ENCODE results near the gene ANKS1A. TPM values are rescaled to one million over a fixed set of nuclear protein-coding genes. Genes with fewer than 3 reads are reported as not detected.
"Not testable (repeated sequence)": the region's sequence is repeated elsewhere in the genome, so short reads cannot be mapped to it uniquely, and the experiment has no call there.

The ANKS1A gene
- polyA plus RNA-seq, 1 experiment, result 5.1 TPM

GRCh38 chr6:34872332-34872731, 16.7 kb upstream of the ANKS1A start:
- Histone ChIP-seq H3K9me3 (ENCODE audit: control insufficient read depth, insufficient read depth, low read length) (no peaks in the 10 kb centered on the region), H3K4me3 (ENCODE audit: low read depth, low read length) (no peak overlapping the region), H3K27me3 (ENCODE audit: control insufficient read depth, insufficient read depth, low read length) (no peaks in the 10 kb centered on the region), H3K27ac (ENCODE audit: low read depth, low read length) (no peak overlapping the region)
- ChIA-PET POLR2A (no interaction called here), CTCF (no interaction called here)
- no peak for TF ChIP-seq CTCF (IDR thresholded peaks at IDR 0.05; ENCODE audit: low read depth, low read length)
- no peak for DNase-seq (ENCODE audit: low read depth, low spot score)

DNA sequence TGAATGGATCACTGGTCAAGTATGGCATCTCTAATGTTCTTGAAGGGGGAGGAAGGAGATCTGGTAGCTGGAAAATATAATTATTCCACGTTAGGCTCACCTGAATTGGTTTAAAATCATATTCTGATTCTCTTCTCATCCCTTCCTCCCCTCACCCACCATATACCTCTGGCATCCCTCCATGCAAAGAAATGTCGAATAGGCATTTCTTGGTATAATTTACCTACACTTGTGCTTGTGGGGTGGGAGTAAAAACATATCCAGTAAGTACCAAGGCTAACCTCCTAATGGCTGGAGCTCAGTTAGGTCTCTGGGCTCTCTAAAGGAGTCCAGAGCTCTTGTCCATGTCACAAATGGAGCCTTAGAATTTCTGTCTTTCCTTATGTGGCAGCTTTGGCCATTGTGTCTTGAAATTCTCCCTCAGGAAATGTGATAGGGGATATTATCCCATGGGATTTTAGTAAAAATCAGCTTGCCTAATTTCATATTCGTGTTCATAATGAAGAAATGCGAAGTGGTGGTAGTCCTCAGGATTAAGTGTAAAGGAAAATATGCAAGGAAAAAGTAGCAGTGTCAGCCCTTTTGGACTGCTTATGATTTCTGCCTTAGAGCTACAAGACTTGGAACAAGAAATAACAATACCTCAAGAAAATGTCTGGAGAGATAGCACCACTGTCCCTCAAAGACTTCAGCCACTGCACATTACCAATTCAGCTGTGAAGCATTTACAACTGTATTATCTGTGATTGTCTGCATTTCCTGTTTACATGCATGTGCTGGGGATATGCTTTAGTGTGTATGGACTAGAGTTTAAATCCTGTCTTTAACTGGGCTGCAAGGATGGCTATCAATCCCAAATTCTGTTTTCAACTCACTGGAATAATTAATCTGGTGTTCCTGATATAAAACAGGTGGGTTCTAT, 13.5 kb upstream of the ANKS1A start:
- no peaks in the 10 kb centered on the region for H3K9me3 ChIP-seq (ENCODE audit: control insufficient read depth, insufficient read depth, low read length)

GRCh38 chr6:34876472-34876871, 12.6 kb upstream of the ANKS1A start:
- H3K27ac ChIP-seq (ENCODE audit: low read depth, low read length), result no peak overlapping the region
- no peak for TF ChIP-seq CTCF (IDR thresholded peaks at IDR 0.05; ENCODE audit: low read depth, low read length)
- POLR2A ChIA-PET, result no interaction called here
- H3K4me3 ChIP-seq (ENCODE audit: low read depth, low read length), result no peak overlapping the region
- CTCF ChIA-PET, result no interaction called here
- no peak for DNase-seq (ENCODE audit: low read depth, low spot score)
- H3K27me3 ChIP-seq (ENCODE audit: control insufficient read depth, insufficient read depth, low read length), result no peaks in the 10 kb centered on the region
- H3K9me3 ChIP-seq (ENCODE audit: control insufficient read depth, insufficient read depth, low read length), result no peaks in the 10 kb centered on the region

More for the DNA sequence above, 13.5 kb upstream of the ANKS1A start:
- no peaks in the 10 kb centered on the region for H3K27me3 ChIP-seq (ENCODE audit: control insufficient read depth, insufficient read depth, low read length)
- no peak overlapping the region for H3K27ac ChIP-seq (ENCODE audit: low read depth, low read length)
- no peak for DNase-seq (ENCODE audit: low read depth, low spot score)
- no peak overlapping the region for H3K4me3 ChIP-seq (ENCODE audit: low read depth, low read length)
- ChIA-PET CTCF (no interaction called here), POLR2A (interaction anchor here (0.5 kb wide), 1 partner anchor 116 kb away, joined by 7 read pairs; no protein-coding TSS in a partner anchor)
- TF ChIP-seq CTCF (IDR thresholded peaks at IDR 0.05; ENCODE audit: low read depth, low read length), result no peak

GRCh38 chr6:34877259-34877658, 11.8 kb upstream of the ANKS1A start:
- POLR2A ChIA-PET, result no interaction called here
- Histone ChIP-seq H3K27ac (ENCODE audit: low read depth, low read length) (no peak overlapping the region), H3K9me3 (ENCODE audit: control insufficient read depth, insufficient read depth, low read length) (no peaks in the 10 kb centered on the region), H3K4me3 (ENCODE audit: low read depth, low read length) (no peak overlapping the region), H3K27me3 (ENCODE audit: control insufficient read depth, insufficient read depth, low read length) (no peaks in the 10 kb centered on the region)
- DNase-seq (ENCODE audit: low read depth, low spot score), result no peak
- CTCF ChIA-PET, result no interaction called here
- no peak for TF ChIP-seq CTCF (IDR thresholded peaks at IDR 0.05; ENCODE audit: low read depth, low read length)

DNA sequence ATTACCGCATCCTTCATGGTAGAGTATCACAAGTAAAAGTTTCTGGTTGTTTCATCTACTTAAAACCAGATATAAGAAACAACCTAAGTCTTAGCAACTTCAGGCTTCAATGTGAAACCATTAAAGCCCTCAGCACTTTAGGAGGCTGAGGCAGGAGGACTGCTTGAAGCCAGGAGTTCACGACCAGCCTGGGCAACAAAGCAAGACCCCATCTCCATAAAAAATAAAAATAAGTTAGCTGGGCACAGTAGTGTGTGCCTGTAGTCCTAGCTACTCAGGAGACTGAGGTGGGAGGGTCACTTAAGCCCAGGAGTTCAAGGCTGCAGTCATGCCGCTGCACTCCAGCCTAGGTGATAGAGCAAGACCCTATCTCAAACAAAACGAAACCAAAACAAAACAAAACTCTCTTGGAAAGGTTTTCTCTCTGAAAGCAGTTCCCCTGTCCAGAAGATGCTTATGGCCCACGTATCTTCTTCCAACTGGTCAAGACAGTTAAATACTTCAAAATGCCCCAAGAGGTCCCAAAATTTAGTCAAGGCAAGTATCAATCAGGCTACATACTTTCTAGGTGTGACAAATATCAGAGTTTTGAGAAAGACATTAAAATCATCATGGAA, 11.1 kb upstream of the ANKS1A start:
- ChIA-PET POLR2A (interaction anchor here (0.5 kb wide), 1 partner anchor 386 kb away, joined by 4 read pairs; no protein-coding TSS in a partner anchor), CTCF (no interaction called here)
- Histone ChIP-seq H3K27me3 (ENCODE audit: control insufficient read depth, insufficient read depth, low read length) (no peaks in the 10 kb centered on the region), H3K27ac (ENCODE audit: low read depth, low read length) (no peak overlapping the region), H3K4me3 (ENCODE audit: low read depth, low read length) (no peak overlapping the region), H3K9me3 (ENCODE audit: control insufficient read depth, insufficient read depth, low read length) (no peaks in the 10 kb centered on the region)
- DNase-seq (ENCODE audit: low read depth, low spot score), result no peak
- no peak for TF ChIP-seq CTCF (IDR thresholded peaks at IDR 0.05; ENCODE audit: low read depth, low read length)

DNA sequence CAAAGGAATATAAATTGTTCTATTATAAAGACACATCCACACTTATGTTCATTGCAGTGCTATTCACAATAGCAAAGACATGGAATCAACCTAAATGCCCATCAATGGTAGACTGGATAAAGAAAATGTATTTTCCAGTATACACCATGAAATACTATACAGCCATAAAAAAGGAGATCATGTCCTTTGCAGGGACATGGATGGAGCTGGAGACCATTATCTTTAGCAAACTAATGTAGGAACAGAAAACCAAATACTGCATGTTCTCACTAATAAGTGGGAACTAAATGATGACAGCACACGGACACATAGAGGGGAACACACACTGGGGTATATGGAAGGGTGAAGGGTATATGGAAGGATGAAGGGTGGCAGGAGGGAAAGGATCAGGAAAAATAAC, 5.0 kb upstream of the ANKS1A start:
- H3K4me3 ChIP-seq (ENCODE audit: low read depth, low read length); CTCF ChIA-PET; H3K9me3 ChIP-seq (ENCODE audit: control insufficient read depth, insufficient read depth, low read length); POLR2A ChIA-PET; DNase-seq (ENCODE audit: low read depth, low spot score); H3K27me3 ChIP-seq (ENCODE audit: control insufficient read depth, insufficient read depth, low read length); H3K27ac ChIP-seq (ENCODE audit: low read depth, low read length): not testable (repeated sequence)

Measured in AG04450 (cell line).